GM21515 (cell line): ENCODE data around the gene ITGAD.

Experiments used
- ATAC-seq: cut with Tn5 transposase; IDR thresholded peaks from one replicate; pipeline ENCODE4 v1.9.1; 2021; ENCODE audit not compliant: unreplicated experiment

The ITGAD gene

GRCh38 chr16:31474173-31474714 is 81.1 kb downstream of the ITGAD start:
- no peak for ATAC-seq

GRCh38 chr16:31474773-31475738 is 81.9 kb downstream of the ITGAD start:
- no peak for ATAC-seq

- no peak for ATAC-seq
Measured at GRCh38 chr16:31475946-31476302, 82.8 kb downstream of the ITGAD start.
